PC-3 (cell line): ENCODE measurements around the gene SF3B2.

Experiments used
- EZH2 ChIP-seq: fragments of 300-600 bp; sonication (generic); IDR thresholded peaks from one replicate; pipeline ENCODE4 v1.6.1; 2017; ENCODE audit warnings: antibody characterized with exemption, mild to moderate bottlenecking, low read length; ENCODE audit not compliant: unreplicated experiment
- EZH2phosphoT487 ChIP-seq: fragments of 300-600 bp; sonication (generic); IDR thresholded peaks from 2 replicates; pipeline ENCODE4 v1.6.1; 2018; ENCODE audit warnings: mild to moderate bottlenecking, antibody characterized with exemption, low read length, borderline replicate concordance
- TF ChIP-seq, protein P1 (sequence below): fragments of 300-600 bp; sonication (generic); conservative IDR thresholded peaks from 2 replicates; pipeline ENCODE4 v1.5.1; 2017; ENCODE audit warnings: antibody characterized with exemption, low read depth, mild to moderate bottlenecking, low read length

DNA sequence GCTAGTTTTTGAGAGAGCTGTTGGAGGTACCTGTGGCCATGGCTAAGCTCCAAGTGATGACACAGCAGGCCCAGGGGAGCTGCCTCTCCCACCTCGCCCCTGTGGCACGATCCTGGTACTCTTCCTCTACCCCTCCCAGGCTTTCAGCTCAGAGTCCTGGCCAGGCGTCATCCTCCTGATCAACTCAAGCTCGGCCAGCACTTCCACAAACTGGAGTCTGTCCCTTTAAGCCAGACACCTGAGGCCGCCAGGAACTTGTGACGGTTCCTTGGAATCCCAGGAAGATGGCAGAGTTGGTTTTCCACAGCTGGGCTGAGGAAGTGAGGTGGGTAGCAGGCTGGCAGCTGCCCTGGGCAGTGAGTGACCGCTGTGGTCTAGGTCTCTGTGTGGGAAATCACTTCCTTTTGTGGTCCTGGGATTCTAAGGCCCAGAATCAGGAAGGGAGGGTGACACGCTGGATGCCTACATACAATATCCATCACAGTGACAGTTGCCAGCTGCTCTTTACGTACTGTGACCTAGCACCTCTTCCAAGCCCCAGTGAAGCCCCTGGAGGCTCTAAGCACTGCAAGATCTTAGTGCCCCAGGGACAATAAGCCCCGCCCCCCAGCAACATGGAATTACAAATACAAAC is 43.6 kb upstream of the SF3B2 start:
- TF ChIP-seq, protein P1, sequence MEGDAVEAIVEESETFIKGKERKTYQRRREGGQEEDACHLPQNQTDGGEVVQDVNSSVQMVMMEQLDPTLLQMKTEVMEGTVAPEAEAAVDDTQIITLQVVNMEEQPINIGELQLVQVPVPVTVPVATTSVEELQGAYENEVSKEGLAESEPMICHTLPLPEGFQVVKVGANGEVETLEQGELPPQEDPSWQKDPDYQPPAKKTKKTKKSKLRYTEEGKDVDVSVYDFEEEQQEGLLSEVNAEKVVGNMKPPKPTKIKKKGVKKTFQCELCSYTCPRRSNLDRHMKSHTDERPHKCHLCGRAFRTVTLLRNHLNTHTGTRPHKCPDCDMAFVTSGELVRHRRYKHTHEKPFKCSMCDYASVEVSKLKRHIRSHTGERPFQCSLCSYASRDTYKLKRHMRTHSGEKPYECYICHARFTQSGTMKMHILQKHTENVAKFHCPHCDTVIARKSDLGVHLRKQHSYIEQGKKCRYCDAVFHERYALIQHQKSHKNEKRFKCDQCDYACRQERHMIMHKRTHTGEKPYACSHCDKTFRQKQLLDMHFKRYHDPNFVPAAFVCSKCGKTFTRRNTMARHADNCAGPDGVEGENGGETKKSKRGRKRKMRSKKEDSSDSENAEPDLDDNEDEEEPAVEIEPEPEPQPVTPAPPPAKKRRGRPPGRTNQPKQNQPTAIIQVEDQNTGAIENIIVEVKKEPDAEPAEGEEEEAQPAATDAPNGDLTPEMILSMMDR: no peak
- TF ChIP-seq EZH2phosphoT487 (no peak), EZH2 (no peak)
